HG03520 (cell line): Measurements from ENCODE around the gene PYGO2.

ENCODE experiments used
- ATAC-seq: cut with Tn5 transposase; IDR thresholded peaks from one replicate; pipeline ENCODE4 v1.9.1; 2021; ENCODE audit warnings: mild to moderate bottlenecking, moderate library complexity; ENCODE audit not compliant: unreplicated experiment

Gene PYGO2

GRCh38 chr1:154966111-154966510, 4.5 kb upstream of the PYGO2 start:
- ATAC-seq: no peak

- ATAC-seq: no peak
Measured at GRCh38 chr1:154964359-154964758, 2.8 kb upstream of the PYGO2 start.

GRCh38 chr1:154963643-154964042, 2.1 kb upstream of the PYGO2 start:
- ATAC-seq: no peak

- ATAC-seq: no peak
Measured at GRCh38 chr1:154962795-154963330, 1.3 kb upstream of the PYGO2 start.

- ATAC-seq: no peak
Measured at GRCh38 chr1:154962156-154962749, 671 bp upstream of the PYGO2 start.

GRCh38 chr1:154960446-154961136, 991 bp downstream of the PYGO2 start:
- no peak for ATAC-seq

- no peak for ATAC-seq
Measured at GRCh38 chr1:154959426-154959780, 2.2 kb downstream of the PYGO2 start.

GRCh38 chr1:154958681-154959425, 2.7 kb downstream of the PYGO2 start:
- no peak for ATAC-seq

- ATAC-seq: no peak
Measured at GRCh38 chr1:154958036-154958435, 3.5 kb downstream of the PYGO2 start.

GRCh38 chr1:154957091-154957657, 4.4 kb downstream of the PYGO2 start:
- no peak for ATAC-seq

- ATAC-seq: no peak
Measured at GRCh38 chr1:154956544-154956941, 5.0 kb downstream of the PYGO2 start.

- peak; percentile 48 for ATAC-seq
Measured at GRCh38 chr1:154955718-154956543, 5.7 kb downstream of the PYGO2 start, which contains the start of gene PBXIP1. TSS of gene PBXIP1 (minus strand) at chr1:154956099. CDS start at chr1:154953721, 2,378 bp downstream.

- peak; percentile 63 for ATAC-seq
Measured at GRCh38 chr1:154955039-154955717, 6.4 kb downstream of the PYGO2 start.

- no peak for ATAC-seq
Measured at GRCh38 chr1:154954541-154954940, 7.0 kb downstream of the PYGO2 start.

GRCh38 chr1:154953611-154954038, 8.0 kb downstream of the PYGO2 start:
- ATAC-seq: no peak

GRCh38 chr1:154952664-154953063, 8.9 kb downstream of the PYGO2 start:
- no peak for ATAC-seq

GRCh38 chr1:154951901-154952657, 9.5 kb downstream of the PYGO2 start:
- ATAC-seq: no peak

- no peak for ATAC-seq
Measured at GRCh38 chr1:154948079-154948478, 13.5 kb downstream of the PYGO2 start.
